ENCODE results near the gene DIDO1. TPM values are rescaled to one million over a fixed set of nuclear protein-coding genes. Genes with fewer than 3 reads are reported as not detected.
"Not testable (repeated sequence)": the region's sequence is repeated elsewhere in the genome, so short reads cannot be mapped to it uniquely, and the experiment has no call there.

The DIDO1 gene
- total RNA-seq, 4 donors from 2014 or later = 64.6 to 143 (median 79.2) TPM

DNA sequence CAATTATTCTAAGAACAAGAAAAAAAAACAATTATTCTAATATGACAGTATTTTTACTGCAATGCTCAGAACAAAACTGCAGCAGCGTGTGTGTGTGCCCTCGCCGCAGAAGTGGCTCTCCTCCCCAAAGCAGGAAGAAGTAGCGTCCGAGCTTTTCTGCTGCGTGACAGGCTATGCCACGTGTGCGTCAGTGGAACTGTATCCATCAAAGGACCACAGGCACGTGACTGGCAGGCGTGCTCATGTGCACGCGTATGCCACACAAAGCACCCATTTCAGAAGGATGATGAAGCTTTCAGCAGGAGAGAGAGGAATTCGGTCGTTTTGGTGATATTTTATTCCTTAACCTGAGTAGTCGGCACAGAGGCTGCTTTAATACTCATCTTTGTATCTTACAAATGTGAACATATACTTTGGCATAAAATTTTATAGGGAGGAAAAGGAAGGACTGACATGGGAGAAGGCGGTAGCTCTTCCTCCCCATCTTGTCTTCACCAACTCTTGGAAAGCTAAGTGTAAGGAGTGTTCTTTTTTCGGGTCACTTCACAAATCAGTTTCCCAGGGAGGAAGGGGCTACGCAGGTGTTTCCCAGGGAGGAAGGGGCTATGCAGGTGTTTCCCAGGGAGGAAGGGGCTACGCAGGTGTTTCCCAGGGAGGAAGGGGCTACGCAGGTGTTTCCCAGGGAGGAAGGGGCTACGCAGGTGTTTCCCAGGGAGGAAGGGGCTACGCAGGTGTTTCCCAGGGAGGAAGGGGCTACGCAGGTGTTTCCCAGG lies 68.1 kb downstream of the DIDO1 start:
- no peaks in the 10 kb centered on the region for H3K9me3 ChIP-seq
- H3K36me3 ChIP-seq = peaks cover 20% of the 10 kb centered on the region
- TF ChIP-seq POLR2A (IDR thresholded peaks at IDR 0.05) (no peak), POLR2AphosphoS5 (IDR thresholded peaks at IDR 0.05) (no peak), EP300 (IDR thresholded peaks at IDR 0.05) (no peak), CTCF (IDR thresholded peaks at IDR 0.05) (no peak)
- peaks cover 35% of the 10 kb centered on the region for H3K4me1 ChIP-seq
- WGBS = 88% methylated on average over 21 of the region's 23 CpGs
- no peak for DNase-seq (ENCODE audit: low spot score in 2 of 2)
- H3K27me3 ChIP-seq = no peaks in the 10 kb centered on the region
- no peak overlapping the region for H3K4me3 ChIP-seq
- no peak overlapping the region for H3K27ac ChIP-seq

DNA sequence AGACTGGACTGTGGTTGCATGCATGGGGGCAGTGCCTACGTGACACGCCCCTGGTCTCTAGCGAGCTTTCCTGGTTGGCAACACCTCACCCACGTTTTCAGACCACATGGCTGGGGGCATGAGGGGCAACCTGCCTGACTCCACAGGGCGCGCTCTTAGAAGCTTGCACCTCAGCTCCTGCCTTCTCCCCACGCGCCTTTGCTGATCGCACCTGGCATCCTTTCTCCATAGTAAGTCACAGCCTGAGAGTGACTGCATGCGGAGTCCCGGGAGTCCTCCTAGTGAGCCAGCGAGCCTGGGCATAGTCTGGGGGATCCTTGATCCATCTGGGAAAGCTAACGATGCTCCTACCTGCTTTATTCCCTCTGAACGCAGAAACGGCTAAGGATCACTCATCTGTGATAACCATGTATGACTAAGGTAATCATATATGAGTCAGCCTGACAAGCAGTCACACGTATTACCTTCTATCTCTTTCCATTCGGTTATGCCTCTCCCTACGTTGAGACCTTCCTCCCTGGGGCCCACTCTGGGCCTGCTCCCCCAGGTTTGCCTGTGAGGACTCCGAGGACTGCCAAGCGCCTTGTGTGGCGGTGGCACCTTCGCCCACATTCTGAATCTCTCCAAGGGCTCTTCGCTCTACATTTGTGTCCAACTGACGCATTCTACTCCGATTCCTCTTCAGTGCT lies 69.2 kb downstream of the DIDO1 start:
- H3K4me3 ChIP-seq = no peak overlapping the region
- 75% methylated on average over 24 of the region's 25 CpGs for WGBS
- H3K4me1 ChIP-seq = peaks cover 31% of the 10 kb centered on the region
- H3K27me3 ChIP-seq = no peaks in the 10 kb centered on the region
- peaks cover 31% of the 10 kb centered on the region for H3K36me3 ChIP-seq
- no peaks in the 10 kb centered on the region for H3K9me3 ChIP-seq
- peak overlapping the region; percentile 29 for H3K27ac ChIP-seq
- TF ChIP-seq POLR2AphosphoS5 (IDR thresholded peaks at IDR 0.05) (peak in 1 of 3 donors; percentile 13), POLR2A (IDR thresholded peaks at IDR 0.05) (no peak), EP300 (IDR thresholded peaks at IDR 0.05) (no peak), CTCF (IDR thresholded peaks at IDR 0.05) (no peak)
- no peak for DNase-seq (ENCODE audit: low spot score in 2 of 2)

GRCh38 chr20:62855120-62855519 lies 71.2 kb downstream of the DIDO1 start:
- Histone ChIP-seq H3K4me3 (no peak overlapping the region), H3K9me3 (no peaks in the 10 kb centered on the region), H3K27me3 (no peaks in the 10 kb centered on the region), H3K36me3 (peaks cover 33% of the 10 kb centered on the region), H3K27ac (no peak overlapping the region), H3K4me1 (peaks cover 21% of the 10 kb centered on the region)
- WGBS = 95% methylated on average over 5 of the region's 5 CpGs
- TF ChIP-seq EP300 (IDR thresholded peaks at IDR 0.05) = no peak
- no peak for TF ChIP-seq POLR2A (IDR thresholded peaks at IDR 0.05)
- TF ChIP-seq CTCF (IDR thresholded peaks at IDR 0.05) = no peak
- TF ChIP-seq POLR2AphosphoS5 (IDR thresholded peaks at IDR 0.05) = no peak
- no peak for DNase-seq (ENCODE audit: low spot score in 2 of 2)

DNA sequence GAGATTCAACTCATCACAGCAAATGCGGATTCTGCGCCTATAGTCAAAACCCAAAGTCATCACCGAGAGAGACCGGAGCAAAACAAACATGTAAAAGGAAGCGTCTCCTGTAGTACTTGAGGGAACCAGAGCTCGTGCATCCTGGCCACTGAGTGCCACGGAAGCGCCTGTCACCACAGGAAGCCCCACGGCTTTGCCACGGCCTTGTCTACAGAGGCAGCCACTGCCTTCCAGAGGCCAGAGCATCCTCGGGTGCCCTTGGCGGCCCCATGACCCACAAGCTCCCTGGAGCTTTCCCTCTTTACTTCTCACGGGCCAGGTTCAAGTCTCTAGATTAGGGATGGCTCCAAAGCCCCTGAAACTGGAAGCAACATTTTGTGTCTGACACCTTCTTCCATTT lies 72.2 kb downstream of the DIDO1 start:
- Histone ChIP-seq H3K36me3 (peaks cover 33% of the 10 kb centered on the region), H3K9me3 (no peaks in the 10 kb centered on the region), H3K27me3 (no peaks in the 10 kb centered on the region), H3K27ac (no peak overlapping the region), H3K4me3 (no peak overlapping the region), H3K4me1 (peaks cover 13% of the 10 kb centered on the region)
- 95% methylated on average over 13 of the region's 13 CpGs for WGBS
- TF ChIP-seq EP300 (IDR thresholded peaks at IDR 0.05) (no peak), CTCF (IDR thresholded peaks at IDR 0.05) (no peak), POLR2A (IDR thresholded peaks at IDR 0.05) (no peak), POLR2AphosphoS5 (IDR thresholded peaks at IDR 0.05) (no peak)
- DNase-seq (ENCODE audit: low spot score in 2 of 2) = no peak

GRCh38 chr20:62853304-62853703 lies 73.0 kb downstream of the DIDO1 start:
- H3K4me3 ChIP-seq; H3K27ac ChIP-seq; H3K27me3 ChIP-seq; H3K9me3 ChIP-seq; DNase-seq (ENCODE audit: low spot score in 2 of 2): not testable (repeated sequence)
- H3K4me1 ChIP-seq = peaks cover 11% of the 10 kb centered on the region
- H3K36me3 ChIP-seq = peaks cover 33% of the 10 kb centered on the region
- 88% methylated on average over 6 of the region's 6 CpGs for WGBS
